H1 (cell line): ENCODE data around the gene ZNF692. TPM values are rescaled to one million over a fixed set of nuclear protein-coding genes. Genes with fewer than 3 reads are reported as not detected.
A peak's percentile ranks its signal among the peaks of the same experiment; 100 is the strongest.

Experiments
- CHD7 ChIP-seq: fragments of 300-600 bp; sonication (generic); IDR thresholded peaks from 2 replicates; pipeline ENCODE4 v1.7.1; 2012; ENCODE audit warnings: low read length, moderate library complexity, mild to moderate bottlenecking, inconsistent platforms; ENCODE audit not compliant: insufficient replicate concordance
- CTCF ChIP-seq, 3 experiments: IDR thresholded peaks; 1 replicate in 2 of 3; 2 replicates in 1 of 3; pipeline versions ENCODE4 v1.5.1 to v1.6.1; 2011; ENCODE audit warnings: low read length in 3 of 3, mild to moderate bottlenecking in 3 of 3, inconsistent platforms in 2 of 3, low read depth in 1 of 3, moderate library complexity in 1 of 3; ENCODE audit not compliant: insufficient read depth in 1 of 3; ENCODE audit errors: control extremely low read depth in 1 of 3
- polyA plus RNA-seq, 7 experiments: library from polyadenylated mRNA; depleted of rRNA in 3 of 7; stranded (reverse) in 5 of 7; unstranded in 2 of 7; fragments of >200 nt in 5 of 7; fragments of 200-250 nt in 2 of 7; gene quantifications; 1 replicate in 5 of 7; 2 replicates in 1 of 7; 4 replicates in 1 of 7; pipeline versions ENCODE4 v1.2.1 to v1.2.3, GENCODE V29; 2011 to 2013; ENCODE audit warnings: missing spikeins in 2 of 7, mixed read lengths in 2 of 7
- total RNA-seq: library from RNA; stranded (reverse); fragmentation: NEBNext Ultra II Directional; extraction: Animal tissue kit (Norgen Biotek cat#: 25700); gene quantifications from 2 replicates; pipeline ENCODE4 v1.2.1, GENCODE V29; 2021

ZNF692 gene
- total and polyA plus RNA-seq, 2 of the 8 experiments (the other 6 are each of a cell fraction or from before 2014, with no cell fraction given), result 38.4 to 52.3 TPM

- TF ChIP-seq CHD7 (no peak), CTCF (IDR thresholded peaks at IDR 0.05; ENCODE audit: control extremely low read depth in 1 of 3, insufficient read depth in 1 of 3, low read depth in 1 of 3, low read length in 3 of 3) (peak in 2 of 3 experiments; percentile 13 to 22; a peak in 2 of 4 replicates)
These were observed 25.9 kb upstream of the ZNF692 start (continued) for GRCh38 chr1:248884632-248885295.
